Measurements from ENCODE around the gene FCER2. TPM values are rescaled to one million over a fixed set of nuclear protein-coding genes. Genes with fewer than 3 reads are reported as not detected.
A peak's percentile ranks its signal among the peaks of the same experiment; 100 is the strongest.

FCER2 gene
- total RNA-seq, 1 experiment from 2014 or later = not detected

GRCh38 chr19:7670790-7671189 lies 31.1 kb downstream of the FCER2 start:
- DNase-seq = no peak
- no TSS peak for BruUV-seq (replicated peaks)
- intact Hi-C loops (cut with micrococcal nuclease) = no loop called here
- H3K4me3 ChIP-seq (ENCODE audit: low read length) = no peak overlapping the region
- TF ChIP-seq EZH2phosphoT487 (IDR thresholded peaks at IDR 0.05; ENCODE audit: borderline replicate concordance, low read length) = no peak
- no peak for TF ChIP-seq EZH2 (IDR thresholded peaks at IDR 0.05; ENCODE audit: low read length, unreplicated experiment)
- TF ChIP-seq CTCF (conservative IDR thresholded peaks at IDR 0.05; ENCODE audit: low read depth, low read length) = no peak
- no peaks in the 10 kb centered on the region for H3K9me3 ChIP-seq (ENCODE audit: low read length)
- H3K9ac ChIP-seq (ENCODE audit: low read length) = no peak overlapping the region
- no peaks in the 10 kb centered on the region for H3F3A ChIP-seq (ENCODE audit: low read length, unreplicated experiment)
- peaks cover 8% of the 10 kb centered on the region; the same call in 1 of the 2 replicates for H3K27me3 ChIP-seq (ENCODE audit: low read length)
- H2AFZ ChIP-seq (ENCODE audit: low read length) = no peak overlapping the region
- H3K9me2 ChIP-seq (replicated peaks; ENCODE audit: low read length) = no peaks in the 10 kb centered on the region
- no peak overlapping the region for H3K27ac ChIP-seq (ENCODE audit: low read length)
- ChIA-PET POLR2A (ENCODE audit: unreplicated experiment) (no interaction called here), CTCF (no interaction called here)
- no peaks in the 10 kb centered on the region for H3K4me1 ChIP-seq (ENCODE audit: insufficient read depth, low read length)
- no peaks in the 10 kb centered on the region for H3K79me2 ChIP-seq (ENCODE audit: low read length)
- no peaks in the 10 kb centered on the region for H3K36me3 ChIP-seq (ENCODE audit: low read depth, low read length)
- no peaks in the 10 kb centered on the region for H4K20me1 ChIP-seq (ENCODE audit: low read length)
- ATAC-seq = no peak
- H3K4me2 ChIP-seq (ENCODE audit: low read length) = no peak overlapping the region

- peaks cover 8% of the 10 kb centered on the region; the same call in 1 of the 2 replicates for H3K27me3 ChIP-seq (ENCODE audit: low read length)
- 0 out of 2 replicates have a peak overlapping the region, but pooled peaks have one; percentile 30 for H2AFZ ChIP-seq (ENCODE audit: low read length)
- TF ChIP-seq EZH2 (IDR thresholded peaks at IDR 0.05; ENCODE audit: low read length, unreplicated experiment) = no peak
- no peak for TF ChIP-seq EZH2phosphoT487 (IDR thresholded peaks at IDR 0.05; ENCODE audit: borderline replicate concordance, low read length)
- no peak overlapping the region for H3K4me3 ChIP-seq (ENCODE audit: low read length)
- no peaks in the 10 kb centered on the region for H3K79me2 ChIP-seq (ENCODE audit: low read length)
- no peaks in the 10 kb centered on the region for H3K4me1 ChIP-seq (ENCODE audit: insufficient read depth, low read length)
- H3K27ac ChIP-seq (ENCODE audit: low read length) = no peak overlapping the region
- CTCF ChIA-PET = interaction anchor here (1.2 kb wide), 1 partner anchor 11 kb away, joined by 5 read pairs; the partner anchor contains the start of gene TRAPPC5
- no peaks in the 10 kb centered on the region for H4K20me1 ChIP-seq (ENCODE audit: low read length)
- H3K4me2 ChIP-seq (ENCODE audit: low read length) = no peak overlapping the region
- H3K36me3 ChIP-seq (ENCODE audit: low read depth, low read length) = no peaks in the 10 kb centered on the region
- no peak overlapping the region for H3K9ac ChIP-seq (ENCODE audit: low read length)
- intact Hi-C loops (cut with micrococcal nuclease) = no loop called here
- ATAC-seq (no peak), DNase-seq (no peak)
- no TSS peak for BruUV-seq (replicated peaks)
- H3F3A ChIP-seq (ENCODE audit: low read length, unreplicated experiment) = no peaks in the 10 kb centered on the region
- POLR2A ChIA-PET (ENCODE audit: unreplicated experiment) = no interaction called here
- no peaks in the 10 kb centered on the region for H3K9me3 ChIP-seq (ENCODE audit: low read length)
- H3K9me2 ChIP-seq (replicated peaks; ENCODE audit: low read length) = no peaks in the 10 kb centered on the region
Observed at GRCh38 chr19:7670150-7670783, 31.7 kb downstream of the FCER2 start.

- Histone ChIP-seq H4K20me1 (ENCODE audit: low read length) (no peaks in the 10 kb centered on the region), H3K79me2 (ENCODE audit: low read length) (no peaks in the 10 kb centered on the region), H2AFZ (ENCODE audit: low read length) (no peak overlapping the region), H3K27ac (ENCODE audit: low read length) (no peak overlapping the region), H3F3A (ENCODE audit: low read length, unreplicated experiment) (no peaks in the 10 kb centered on the region), H3K36me3 (ENCODE audit: low read depth, low read length) (no peaks in the 10 kb centered on the region), H3K4me2 (ENCODE audit: low read length) (no peak overlapping the region), H3K4me3 (ENCODE audit: low read length) (no peak overlapping the region), H3K27me3 (ENCODE audit: low read length) (peaks cover 8% of the 10 kb centered on the region; the same call in 1 of the 2 replicates), H3K9me3 (ENCODE audit: low read length) (no peaks in the 10 kb centered on the region), H3K9me2 (replicated peaks; ENCODE audit: low read length) (no peaks in the 10 kb centered on the region), H3K4me1 (ENCODE audit: insufficient read depth, low read length) (no peaks in the 10 kb centered on the region), H3K9ac (ENCODE audit: low read length) (no peak overlapping the region)
- ATAC-seq = no peak
- BruUV-seq (replicated peaks) = no TSS peak
- CTCF ChIA-PET = interaction anchor here (0.8 to 1.2 kb wide), 2 partner anchors 11 to 101 kb away, joined by 4 to 5 read pairs; partner anchors contain the start of gene TRAPPC5
- POLR2A ChIA-PET (ENCODE audit: unreplicated experiment) = no interaction called here
- TF ChIP-seq EZH2phosphoT487 (IDR thresholded peaks at IDR 0.05; ENCODE audit: borderline replicate concordance, low read length) = no peak
- no peak for TF ChIP-seq EZH2 (IDR thresholded peaks at IDR 0.05; ENCODE audit: low read length, unreplicated experiment)
- TF ChIP-seq CTCF (conservative IDR thresholded peaks at IDR 0.05; ENCODE audit: low read depth, low read length) = no peak
- intact Hi-C loops (cut with micrococcal nuclease) = no loop called here
- DNase-seq = no peak
Observed at GRCh38 chr19:7669641-7670040, 32.3 kb downstream of the FCER2 start.

Measured in PC-3 (cell line).